ENCODE results near the gene UCHL3.
A peak's percentile ranks its signal among the peaks of the same experiment; 100 is the strongest.

The UCHL3 gene

DNA sequence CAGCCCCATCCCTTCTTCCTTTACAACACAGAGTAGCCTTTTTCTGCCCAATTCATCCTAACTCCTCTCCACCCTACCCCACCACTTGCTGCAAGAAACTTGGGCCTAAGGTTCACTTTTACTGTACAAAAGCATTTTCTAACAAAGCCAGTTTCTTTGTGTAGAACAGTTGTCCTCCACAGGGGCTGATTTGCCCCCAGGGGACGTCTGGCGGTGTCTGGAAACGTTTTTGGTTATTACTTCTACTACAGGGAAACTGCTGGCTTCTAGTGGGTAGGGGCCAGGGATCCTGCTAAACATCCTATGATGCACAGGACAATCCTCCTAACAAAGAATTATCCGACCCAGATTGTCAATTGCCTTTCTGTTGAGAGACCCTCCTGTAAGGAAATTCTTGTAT is 79.2 kb downstream of the UCHL3 start:
- Histone ChIP-seq H3K9me3 (replicated peaks; ENCODE audit: insufficient read depth, low read length) (no peaks in the 10 kb centered on the region), H3K9ac (ENCODE audit: low read length) (no peak overlapping the region), H3K4me3 (ENCODE audit: low read length) (no peak overlapping the region), H3K27me3 (replicated peaks; ENCODE audit: insufficient read depth, low read length) (no peaks in the 10 kb centered on the region), H3K79me2 (ENCODE audit: low read length) (no peaks in the 10 kb centered on the region), H3K4me2 (ENCODE audit: low read depth, low read length) (no peak overlapping the region), H3K27ac (ENCODE audit: low read length) (no peak overlapping the region), H2AFZ (ENCODE audit: low read length) (no peak overlapping the region), H3K9me2 (replicated peaks; ENCODE audit: insufficient read depth, low read length) (no peaks in the 10 kb centered on the region), H3K4me1 (ENCODE audit: low read length) (no peaks in the 10 kb centered on the region), H3K36me3 (replicated peaks; ENCODE audit: insufficient read depth, low read length) (no peaks in the 10 kb centered on the region), H4K20me1 (ENCODE audit: insufficient read depth, low read length) (no peaks in the 10 kb centered on the region), H3F3A (ENCODE audit: insufficient read depth, low read length) (no peaks in the 10 kb centered on the region)
- DNase-seq = no peak
- no peak for TF ChIP-seq EZH2 (optimal IDR thresholded peaks at IDR 0.05; ENCODE audit: low read depth, low read length)
- TF ChIP-seq EZH2phosphoT487 (IDR thresholded peaks at IDR 0.05; ENCODE audit: low read length) = no peak
- TF ChIP-seq, protein P1, sequence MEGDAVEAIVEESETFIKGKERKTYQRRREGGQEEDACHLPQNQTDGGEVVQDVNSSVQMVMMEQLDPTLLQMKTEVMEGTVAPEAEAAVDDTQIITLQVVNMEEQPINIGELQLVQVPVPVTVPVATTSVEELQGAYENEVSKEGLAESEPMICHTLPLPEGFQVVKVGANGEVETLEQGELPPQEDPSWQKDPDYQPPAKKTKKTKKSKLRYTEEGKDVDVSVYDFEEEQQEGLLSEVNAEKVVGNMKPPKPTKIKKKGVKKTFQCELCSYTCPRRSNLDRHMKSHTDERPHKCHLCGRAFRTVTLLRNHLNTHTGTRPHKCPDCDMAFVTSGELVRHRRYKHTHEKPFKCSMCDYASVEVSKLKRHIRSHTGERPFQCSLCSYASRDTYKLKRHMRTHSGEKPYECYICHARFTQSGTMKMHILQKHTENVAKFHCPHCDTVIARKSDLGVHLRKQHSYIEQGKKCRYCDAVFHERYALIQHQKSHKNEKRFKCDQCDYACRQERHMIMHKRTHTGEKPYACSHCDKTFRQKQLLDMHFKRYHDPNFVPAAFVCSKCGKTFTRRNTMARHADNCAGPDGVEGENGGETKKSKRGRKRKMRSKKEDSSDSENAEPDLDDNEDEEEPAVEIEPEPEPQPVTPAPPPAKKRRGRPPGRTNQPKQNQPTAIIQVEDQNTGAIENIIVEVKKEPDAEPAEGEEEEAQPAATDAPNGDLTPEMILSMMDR (IDR thresholded peaks at IDR 0.05; ENCODE audit: low read length) = no peak

DNA sequence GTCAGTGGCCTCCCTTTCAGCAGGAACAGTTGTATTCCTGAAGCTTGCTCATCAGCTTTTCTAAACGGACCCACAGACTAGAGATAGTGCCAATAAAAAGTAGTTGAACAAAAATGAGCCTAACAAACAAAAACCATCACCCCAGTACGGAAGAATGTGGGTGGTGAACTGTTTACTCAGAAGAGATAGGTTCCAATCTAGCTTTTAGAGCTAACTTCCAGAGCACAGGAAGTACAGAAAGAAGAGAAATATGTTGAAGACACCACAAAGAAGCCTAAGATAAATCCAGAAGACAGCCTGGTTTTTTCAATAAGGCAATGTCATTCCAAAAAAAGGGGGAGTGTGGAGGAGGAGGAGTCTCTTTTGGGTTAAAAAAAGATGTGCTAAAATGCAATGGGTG is 83.7 kb downstream of the UCHL3 start:
- H3K9me2 ChIP-seq (replicated peaks; ENCODE audit: insufficient read depth, low read length) = no peaks in the 10 kb centered on the region
- no peaks in the 10 kb centered on the region for H3K4me1 ChIP-seq (ENCODE audit: low read length)
- H3K9ac ChIP-seq (ENCODE audit: low read length) = no peak overlapping the region
- no peaks in the 10 kb centered on the region for H3K79me2 ChIP-seq (ENCODE audit: low read length)
- H3K36me3 ChIP-seq (replicated peaks; ENCODE audit: insufficient read depth, low read length) = no peaks in the 10 kb centered on the region
- no peak overlapping the region for H3K27ac ChIP-seq (ENCODE audit: low read length)
- H3K27me3 ChIP-seq (replicated peaks; ENCODE audit: insufficient read depth, low read length) = no peaks in the 10 kb centered on the region
- H3F3A ChIP-seq (ENCODE audit: insufficient read depth, low read length) = peaks cover 3% of the 10 kb centered on the region; the same call in 1 of the 2 replicates
- H3K4me2 ChIP-seq (ENCODE audit: low read depth, low read length) = no peak overlapping the region
- no peaks in the 10 kb centered on the region for H3K9me3 ChIP-seq (replicated peaks; ENCODE audit: insufficient read depth, low read length)
- DNase-seq = no peak
- no peak overlapping the region for H2AFZ ChIP-seq (ENCODE audit: low read length)
- H4K20me1 ChIP-seq (ENCODE audit: insufficient read depth, low read length) = no peaks in the 10 kb centered on the region
- TF ChIP-seq, protein P1 (IDR thresholded peaks at IDR 0.05; ENCODE audit: low read length) = no peak
- TF ChIP-seq EZH2 (optimal IDR thresholded peaks at IDR 0.05; ENCODE audit: low read depth, low read length) (no peak), EZH2phosphoT487 (IDR thresholded peaks at IDR 0.05; ENCODE audit: low read length) (no peak)
- H3K4me3 ChIP-seq (ENCODE audit: low read length) = no peak overlapping the region

DNA sequence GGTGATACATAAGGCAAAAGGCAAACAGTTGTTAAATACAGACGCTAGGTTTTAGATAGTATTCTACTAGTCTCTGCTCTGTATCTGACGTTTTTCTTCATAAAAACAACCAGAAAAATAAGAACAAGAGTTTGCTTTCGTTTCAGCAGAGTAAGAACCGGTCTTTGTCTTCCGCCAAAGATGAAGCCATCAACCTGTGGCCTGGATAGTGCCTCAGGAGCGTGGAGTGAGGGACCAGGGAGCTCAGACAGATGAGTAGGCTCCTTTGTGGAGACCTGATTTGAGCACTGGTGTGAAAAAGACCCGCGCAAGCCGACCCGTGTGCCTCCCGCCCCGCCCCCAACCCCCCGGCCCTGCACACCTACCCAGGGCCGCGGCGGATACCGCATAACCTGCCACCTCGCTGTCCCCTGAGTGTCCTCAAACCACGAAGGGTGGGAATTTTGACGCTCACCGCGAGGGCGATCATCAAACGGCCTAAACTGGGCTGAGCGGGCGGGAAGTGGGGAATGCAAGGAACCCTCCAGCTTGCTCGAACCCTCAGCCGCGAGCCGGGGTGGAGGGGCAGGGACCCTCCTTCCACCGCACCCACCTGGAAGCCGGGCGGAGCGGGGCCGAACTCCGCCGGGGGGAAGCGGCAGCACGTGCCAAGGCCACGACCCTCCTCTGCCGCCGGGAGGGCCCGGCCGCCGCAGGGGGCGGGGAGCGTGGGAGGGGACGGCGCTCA is 85.7 kb downstream of the UCHL3 start:
- Histone ChIP-seq H3F3A (ENCODE audit: insufficient read depth, low read length) (peaks cover 3% of the 10 kb centered on the region; the same call in 1 of the 2 replicates), H3K4me1 (ENCODE audit: low read length) (no peaks in the 10 kb centered on the region), H3K4me2 (ENCODE audit: low read depth, low read length) (peak overlapping the region; percentile 68), H3K36me3 (replicated peaks; ENCODE audit: insufficient read depth, low read length) (no peaks in the 10 kb centered on the region), H3K9me3 (replicated peaks; ENCODE audit: insufficient read depth, low read length) (no peaks in the 10 kb centered on the region), H3K9ac (ENCODE audit: low read length) (peak overlapping the region; percentile 54), H3K27ac (ENCODE audit: low read length) (peak overlapping the region; percentile 43; the same call in 1 of the 2 replicates), H3K79me2 (ENCODE audit: low read length) (no peaks in the 10 kb centered on the region), H2AFZ (ENCODE audit: low read length) (peak overlapping the region; percentile 78), H3K9me2 (replicated peaks; ENCODE audit: insufficient read depth, low read length) (no peaks in the 10 kb centered on the region), H4K20me1 (ENCODE audit: insufficient read depth, low read length) (no peaks in the 10 kb centered on the region), H3K4me3 (ENCODE audit: low read length) (peak overlapping the region; percentile 79), H3K27me3 (replicated peaks; ENCODE audit: insufficient read depth, low read length) (no peaks in the 10 kb centered on the region)
- TF ChIP-seq EZH2 (optimal IDR thresholded peaks at IDR 0.05; ENCODE audit: low read depth, low read length) = no peak
- TF ChIP-seq EZH2phosphoT487 (IDR thresholded peaks at IDR 0.05; ENCODE audit: low read length) = no peak
- TF ChIP-seq, protein P1 (IDR thresholded peaks at IDR 0.05; ENCODE audit: low read length) = no peak
- DNase-seq = peak; percentile 11

Measured in MM.1S (cell line).